Thyroid gland (tissue), 4 donors: ENCODE measurements around the gene NPM1. TPM values are rescaled to one million over a fixed set of nuclear protein-coding genes. Genes with fewer than 3 reads are reported as not detected.

Source experiments
- DNase-seq, 2 donors: peaks; one replicate each; pipeline ENCODE4 v3.0.0-alpha.2; 2019
- H3K27ac ChIP-seq, 3 donors: fragments of 200-600 bp; sonication (generic); 1 replicate in 2 of 3; 2 replicates in 1 of 3; pipeline ENCODE4 v1.5.1; 2016 to 2019; ENCODE audit warnings: mild to moderate bottlenecking in 1 of 3, moderate library complexity in 1 of 3
- H3K27me3 ChIP-seq: fragments of 200-600 bp; sonication (generic); one replicate; pipeline ENCODE4 v1.5.1; 2019
- H3K36me3 ChIP-seq, 2 donors: fragments of 200-600 bp; sonication (generic); one replicate each; pipeline ENCODE4 v1.5.1; 2016 to 2019
- H3K4me1 ChIP-seq, 2 donors: fragments of 200-600 bp; sonication (generic); one replicate each; pipeline ENCODE4 v1.5.1; 2017 to 2019
- H3K4me3 ChIP-seq, 3 donors: fragments of 200-600 bp; sonication (generic); replicated peaks in 1 of 3; 1 replicate in 2 of 3; 2 replicates in 1 of 3; pipeline ENCODE4 v1.5.1; 2016; ENCODE audit warnings: mild to moderate bottlenecking in 1 of 3
- H3K9me3 ChIP-seq: fragments of 200-600 bp; sonication (generic); one replicate; pipeline ENCODE4 v1.5.1; 2017
- POLR2A ChIP-seq, 2 donors: fragments of 450-650 bp; IDR thresholded peaks; one replicate each; pipeline ENCODE4 v1.6.1; 2017; ENCODE audit warnings: antibody characterized with exemption in 2 of 2, mild to moderate bottlenecking in 2 of 2, moderate library complexity in 1 of 2
- whole genome bisulfite sequencing, 2 donors: methylation state at CpG; one replicate each; pipeline ENCODE4 v1.1.5; 2017; 5-methylcytosine and 5-hydroxymethylcytosine counted together
- intact Hi-C: fragments of 100-400 bp; cut with DNase I; formaldehyde crosslinking; loops from one replicate; pipeline ENCODE4 v1.15.1; 2023
- total RNA-seq, 4 donors: library from RNA; depleted of rRNA; stranded (reverse); fragments of >200 nt; gene quantifications; one replicate each; pipeline ENCODE4 v1.2.3, GENCODE V29; 2016
- TF ChIP-seq, protein P1 (sequence below), 6 experiments: fragments of 200-600 bp in 3 of 6; fragments of 450-650 bp in 3 of 6; sonication (generic) in 3 of 6; IDR thresholded peaks; one replicate each; pipeline ENCODE4 v1.5.1; 2016 to 2019; ENCODE audit warnings: antibody characterized with exemption in 6 of 6, mild to moderate bottlenecking in 2 of 6, inconsistent platforms in 1 of 6, moderate library complexity in 1 of 6

Gene NPM1
- total RNA-seq, 4 donors from 2014 or later: 455 to 777 (median 561) TPM

DNA sequence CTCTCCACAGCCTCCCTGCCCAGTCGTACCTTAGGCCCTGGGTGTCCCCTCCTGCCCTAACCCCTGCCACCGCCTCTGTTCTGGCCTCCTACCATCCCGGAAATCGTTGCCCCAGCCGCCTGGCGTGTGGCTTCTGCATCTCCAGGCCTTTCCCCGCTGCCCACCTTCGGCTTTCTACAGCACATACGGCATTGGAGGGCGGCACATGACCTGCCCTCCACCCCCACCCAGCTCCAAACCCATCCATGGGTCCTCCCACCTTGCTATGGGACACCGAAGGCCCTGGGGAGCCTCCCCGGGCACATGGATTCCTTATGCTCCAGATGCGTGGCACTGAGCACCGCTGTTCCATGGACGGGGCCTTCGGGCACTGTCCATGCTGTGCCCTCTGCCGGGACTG, 63.8 kb downstream of the NPM1 start:
- H3K9me3 ChIP-seq: no peaks in the 10 kb centered on the region
- DNase-seq: no peak
- no peaks in the 10 kb centered on the region for H3K36me3 ChIP-seq
- intact Hi-C loops: no loop called here
- H3K4me3 ChIP-seq: no peak overlapping the region
- peaks cover 6 to 14% of the 10 kb centered on the region in 2 donors for H3K4me1 ChIP-seq
- no peaks in the 10 kb centered on the region for H3K27me3 ChIP-seq
- TF ChIP-seq, protein P1, sequence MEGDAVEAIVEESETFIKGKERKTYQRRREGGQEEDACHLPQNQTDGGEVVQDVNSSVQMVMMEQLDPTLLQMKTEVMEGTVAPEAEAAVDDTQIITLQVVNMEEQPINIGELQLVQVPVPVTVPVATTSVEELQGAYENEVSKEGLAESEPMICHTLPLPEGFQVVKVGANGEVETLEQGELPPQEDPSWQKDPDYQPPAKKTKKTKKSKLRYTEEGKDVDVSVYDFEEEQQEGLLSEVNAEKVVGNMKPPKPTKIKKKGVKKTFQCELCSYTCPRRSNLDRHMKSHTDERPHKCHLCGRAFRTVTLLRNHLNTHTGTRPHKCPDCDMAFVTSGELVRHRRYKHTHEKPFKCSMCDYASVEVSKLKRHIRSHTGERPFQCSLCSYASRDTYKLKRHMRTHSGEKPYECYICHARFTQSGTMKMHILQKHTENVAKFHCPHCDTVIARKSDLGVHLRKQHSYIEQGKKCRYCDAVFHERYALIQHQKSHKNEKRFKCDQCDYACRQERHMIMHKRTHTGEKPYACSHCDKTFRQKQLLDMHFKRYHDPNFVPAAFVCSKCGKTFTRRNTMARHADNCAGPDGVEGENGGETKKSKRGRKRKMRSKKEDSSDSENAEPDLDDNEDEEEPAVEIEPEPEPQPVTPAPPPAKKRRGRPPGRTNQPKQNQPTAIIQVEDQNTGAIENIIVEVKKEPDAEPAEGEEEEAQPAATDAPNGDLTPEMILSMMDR (IDR thresholded peaks at IDR 0.05): no peak
- no peak for TF ChIP-seq POLR2A (IDR thresholded peaks at IDR 0.05)
- H3K27ac ChIP-seq: peak overlapping the region in 2 of 3 donors; percentile 63 to 84
- WGBS, 2 donors: 89 to 90% methylated on average over 10 to 16 of the region's 17 CpGs

DNA sequence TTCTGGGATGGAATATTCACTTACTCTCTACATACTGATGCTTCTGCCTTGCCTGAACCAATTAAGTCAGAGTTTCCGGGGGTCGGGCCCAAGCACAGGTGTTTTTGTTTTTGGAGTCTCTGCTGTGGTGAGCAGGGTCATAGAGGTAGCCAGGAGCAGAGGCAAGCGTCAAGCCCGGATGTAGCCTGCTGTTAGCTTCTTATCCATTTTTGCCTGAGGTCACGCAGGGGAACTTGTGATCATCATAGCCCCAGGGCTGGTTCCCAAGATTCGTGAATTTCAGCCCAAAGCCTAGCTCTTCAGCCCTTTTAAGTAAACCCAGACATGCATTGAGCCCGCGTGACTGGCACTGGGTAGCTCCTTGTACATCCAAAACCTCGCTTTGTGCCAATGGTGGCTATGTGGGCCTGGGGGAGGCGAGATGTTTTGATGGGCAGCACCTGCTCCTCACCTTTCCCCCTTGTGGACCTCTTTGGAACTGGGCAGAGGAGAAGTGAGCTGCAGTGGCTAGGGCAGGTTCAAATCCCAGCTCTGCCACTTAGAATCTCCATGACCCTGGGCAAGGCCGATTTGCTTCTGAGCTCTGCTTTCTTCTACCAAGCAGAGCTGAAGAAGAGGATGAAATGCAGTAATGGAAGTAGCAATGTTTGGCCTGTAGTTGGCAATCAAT, 65.5 kb downstream of the NPM1 start:
- DNase-seq: no peak
- Histone ChIP-seq H3K9me3 (no peaks in the 10 kb centered on the region), H3K36me3 (no peaks in the 10 kb centered on the region), H3K4me1 (peaks cover 6 to 14% of the 10 kb centered on the region in 2 donors), H3K27ac (no peak overlapping the region), H3K4me3 (no peak overlapping the region), H3K27me3 (no peaks in the 10 kb centered on the region)
- TF ChIP-seq POLR2A (IDR thresholded peaks at IDR 0.05): no peak
- TF ChIP-seq, protein P1 (IDR thresholded peaks at IDR 0.05): no peak
- intact Hi-C loops: no loop called here
- WGBS, 2 donors: 91 to 93% methylated on average over 10 to 11 of the region's 11 CpGs

DNA sequence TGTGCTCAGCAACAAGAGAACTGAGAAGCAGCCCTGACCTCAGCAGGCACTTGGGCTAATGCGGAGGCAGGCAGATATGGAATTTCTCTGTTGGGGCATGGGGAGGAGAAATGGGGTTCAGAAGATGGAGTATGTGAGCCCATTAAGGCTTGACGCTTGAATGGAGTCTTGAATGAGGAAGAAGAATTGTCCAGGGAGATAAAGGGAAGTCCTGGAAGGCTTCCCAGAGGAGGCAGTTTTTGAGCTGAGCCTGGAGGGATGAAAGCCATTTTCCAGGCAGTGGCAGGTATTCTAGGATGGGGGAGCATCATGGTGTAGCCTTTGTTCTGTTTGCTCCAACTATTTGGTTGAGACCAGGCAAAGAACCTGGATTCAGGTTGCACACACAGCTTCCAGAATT, 66.3 kb downstream of the NPM1 start:
- Histone ChIP-seq H3K27me3 (no peaks in the 10 kb centered on the region), H3K36me3 (no peaks in the 10 kb centered on the region), H3K4me1 (peaks cover 6 to 14% of the 10 kb centered on the region in 2 donors), H3K4me3 (no peak overlapping the region), H3K27ac (peak overlapping the region in 1 of 3 donors; percentile 8), H3K9me3 (no peaks in the 10 kb centered on the region)
- whole genome bisulfite sequencing, 2 donors: 94 to 96% methylated on average over 2 of the region's 2 CpGs
- TF ChIP-seq, protein P1 (IDR thresholded peaks at IDR 0.05): no peak
- no peak for TF ChIP-seq POLR2A (IDR thresholded peaks at IDR 0.05)
- intact Hi-C loops: no loop called here
- no peak for DNase-seq

DNA sequence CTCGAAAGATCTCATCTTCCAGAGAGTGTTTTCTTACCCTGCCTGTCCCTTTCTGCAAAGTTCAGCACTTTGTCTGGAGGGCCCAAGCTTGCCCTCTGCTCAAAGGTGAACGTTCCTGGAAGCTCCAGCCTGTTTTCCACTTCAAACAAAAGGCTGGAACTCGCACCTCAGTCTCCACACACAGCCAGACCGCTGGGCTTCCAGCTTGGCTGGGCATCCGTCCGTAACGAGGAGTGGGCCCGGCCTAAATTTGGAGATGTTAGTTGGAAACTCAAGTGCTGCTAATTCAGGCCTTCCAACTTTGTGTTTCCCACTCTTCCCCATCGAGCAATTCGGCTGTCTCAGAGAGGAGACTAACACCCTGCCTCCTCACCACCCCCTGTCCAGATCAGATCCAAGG, 66.9 kb downstream of the NPM1 start:
- intact Hi-C loops: no loop called here
- no peaks in the 10 kb centered on the region for H3K27me3 ChIP-seq
- H3K36me3 ChIP-seq: no peaks in the 10 kb centered on the region
- H3K4me3 ChIP-seq: no peak overlapping the region
- peak overlapping the region in 1 of 3 donors; percentile 8 for H3K27ac ChIP-seq
- DNase-seq: peak; percentile 78 to 86
- TF ChIP-seq, protein P1 (IDR thresholded peaks at IDR 0.05): no peak
- 30 to 39% methylated on average over 10 of the region's 10 CpGs for WGBS, 2 donors
- H3K4me1 ChIP-seq: peaks cover 6 to 14% of the 10 kb centered on the region in 2 donors
- no peaks in the 10 kb centered on the region for H3K9me3 ChIP-seq

DNA sequence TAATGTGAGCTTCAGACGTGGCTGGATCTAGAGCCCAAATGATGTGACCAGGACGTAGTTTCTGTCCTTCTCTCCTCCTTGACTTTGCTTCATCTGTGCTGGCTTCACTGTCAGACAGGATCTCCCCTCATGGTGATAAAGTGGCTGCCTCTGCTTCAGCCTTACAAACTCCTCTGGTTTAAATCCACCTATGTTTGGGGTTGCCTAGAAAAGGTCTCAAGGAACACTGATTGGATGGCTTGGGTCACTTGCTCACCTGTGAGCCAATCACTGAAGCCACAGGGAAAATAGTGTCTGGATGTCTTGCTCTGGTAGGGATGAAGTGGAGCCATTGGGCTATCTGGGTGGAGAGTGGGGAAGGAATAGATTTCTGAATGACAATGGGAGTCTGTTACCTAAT, 67.9 kb downstream of the NPM1 start:
- Histone ChIP-seq H3K27me3 (no peaks in the 10 kb centered on the region), H3K4me3 (no peak overlapping the region), H3K4me1 (peaks cover 6 to 14% of the 10 kb centered on the region in 2 donors), H3K27ac (no peak overlapping the region), H3K9me3 (no peaks in the 10 kb centered on the region), H3K36me3 (no peaks in the 10 kb centered on the region)
- no peak for TF ChIP-seq POLR2A (IDR thresholded peaks at IDR 0.05)
- TF ChIP-seq, protein P1 (IDR thresholded peaks at IDR 0.05): no peak
- intact Hi-C loops: no loop called here
- no peak for DNase-seq
- 91 to 96% methylated on average over 2 of the region's 2 CpGs for WGBS, 2 donors
